ENCODE data around the gene CCDC120.

CCDC120 gene

DNA sequence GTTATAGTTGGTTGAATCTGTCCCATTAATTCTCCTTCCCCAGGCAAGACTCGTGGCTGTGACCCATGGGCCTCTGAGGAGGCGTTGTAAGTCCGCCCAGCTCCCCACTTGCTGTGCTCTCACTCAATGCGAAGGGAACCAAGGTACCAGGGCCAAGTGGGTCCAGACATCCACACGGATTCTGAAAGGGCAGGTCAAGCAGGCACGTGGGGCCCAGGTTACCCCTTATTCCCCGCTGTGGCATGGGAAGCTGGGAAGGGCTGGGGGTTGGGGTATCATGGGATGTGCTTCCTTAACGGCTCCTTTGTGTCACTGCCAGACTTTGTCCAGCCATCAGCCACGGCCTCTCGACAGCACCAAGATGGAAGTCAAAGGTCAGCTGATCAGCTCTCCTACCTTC, 3.1 kb downstream of the CCDC120 start:
- DNase-seq: no peak

DNA sequence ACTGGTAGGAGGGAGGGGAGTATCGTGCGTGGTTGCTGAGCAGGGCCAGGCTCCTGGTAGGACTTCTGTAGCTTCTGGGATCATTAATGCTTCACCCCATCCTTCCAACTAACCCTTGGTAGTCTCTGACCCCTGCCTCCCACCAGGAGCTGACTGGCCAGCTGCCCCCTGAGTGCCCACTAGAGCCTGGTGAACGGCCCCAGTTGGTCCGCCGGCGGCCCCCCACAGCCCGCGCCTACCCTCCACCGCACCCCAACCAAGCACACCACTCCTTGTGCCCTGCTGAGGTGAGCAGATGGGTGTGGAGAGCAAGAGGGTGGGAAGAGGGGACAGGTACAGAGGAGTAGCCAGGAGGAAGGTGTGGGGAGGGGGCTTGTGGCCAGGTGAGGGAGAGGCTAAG, 4.9 kb downstream of the CCDC120 start:
- DNase-seq: no peak

DNA sequence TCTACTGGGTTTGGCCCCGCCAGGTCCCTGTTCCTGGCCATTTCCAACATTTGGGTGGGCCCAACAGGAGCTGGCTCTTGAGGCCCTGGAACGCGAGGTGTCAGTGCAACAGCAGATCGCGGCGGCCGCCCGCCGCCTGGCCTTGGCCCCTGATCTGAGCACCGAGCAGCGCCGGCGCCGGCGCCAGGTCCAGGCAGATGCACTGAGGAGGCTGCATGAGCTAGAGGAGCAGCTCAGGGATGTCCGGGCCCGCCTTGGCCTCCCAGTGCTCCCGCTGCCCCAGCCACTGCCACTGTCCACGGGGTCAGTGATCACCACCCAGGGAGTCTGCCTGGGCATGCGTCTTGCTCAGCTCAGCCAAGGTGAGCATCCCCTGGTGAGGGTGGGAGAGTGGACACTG, 5.5 kb downstream of the CCDC120 start:
- DNase-seq: no peak

DNA sequence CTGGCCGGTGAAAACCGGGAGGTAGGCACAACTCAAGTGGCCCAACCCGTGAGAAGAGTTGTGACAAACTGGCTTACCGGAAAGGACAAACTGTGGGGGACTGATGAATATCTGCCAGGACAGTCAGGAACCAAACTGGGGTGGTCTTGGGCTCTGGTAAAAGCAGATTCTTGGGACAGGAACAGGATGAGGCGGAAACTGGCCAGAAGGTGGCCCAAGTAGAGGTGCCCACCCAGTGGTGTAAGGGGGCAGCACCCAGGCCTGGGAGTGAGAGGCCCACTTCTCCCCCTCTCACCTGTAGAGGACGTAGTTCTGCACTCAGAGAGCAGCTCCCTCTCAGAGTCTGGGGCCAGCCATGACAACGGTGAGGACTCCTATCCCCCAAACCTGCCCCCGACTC, 5.9 kb downstream of the CCDC120 start:
- no peak for DNase-seq

DNA sequence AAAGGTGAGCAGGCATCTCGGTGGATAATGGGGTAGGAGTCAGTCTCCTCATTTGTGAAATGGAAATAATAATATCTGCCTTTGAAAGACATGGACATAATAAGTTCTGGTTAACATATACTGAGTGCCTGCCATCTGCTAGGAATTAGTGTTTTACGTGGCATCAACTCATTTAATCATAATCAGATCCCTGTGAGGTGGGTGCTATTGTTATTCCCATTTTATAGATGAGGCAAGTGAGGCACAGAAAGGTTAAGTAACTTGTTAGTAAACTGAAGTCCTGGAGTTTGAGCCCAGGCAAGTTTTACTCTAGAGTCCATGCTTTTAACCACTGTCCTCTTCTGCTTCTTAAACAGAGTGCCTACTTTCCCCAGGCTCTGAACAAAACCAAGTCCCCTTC, 7.5 kb downstream of the CCDC120 start:
- DNase-seq: no peak

DNA sequence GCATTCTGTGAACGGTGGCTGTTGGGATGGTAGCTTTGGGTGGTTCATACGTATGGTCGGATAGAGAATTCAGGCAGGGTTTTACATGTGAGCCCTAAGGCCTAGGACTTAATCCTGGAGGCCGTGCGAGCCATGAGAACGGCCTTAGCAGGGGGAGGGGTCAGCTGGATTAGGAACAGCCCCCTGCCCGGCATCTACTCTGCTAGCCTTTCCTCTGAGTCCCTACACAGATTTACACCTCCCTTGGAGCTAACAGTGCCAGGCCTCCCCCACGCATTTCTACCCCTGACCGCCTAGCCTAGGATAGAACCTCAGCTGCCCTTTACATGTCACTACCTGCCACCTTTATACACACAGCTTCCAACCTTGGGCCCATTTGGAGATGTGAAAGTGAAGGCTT, 7.9 kb downstream of the CCDC120 start:
- DNase-seq: no peak

DNA sequence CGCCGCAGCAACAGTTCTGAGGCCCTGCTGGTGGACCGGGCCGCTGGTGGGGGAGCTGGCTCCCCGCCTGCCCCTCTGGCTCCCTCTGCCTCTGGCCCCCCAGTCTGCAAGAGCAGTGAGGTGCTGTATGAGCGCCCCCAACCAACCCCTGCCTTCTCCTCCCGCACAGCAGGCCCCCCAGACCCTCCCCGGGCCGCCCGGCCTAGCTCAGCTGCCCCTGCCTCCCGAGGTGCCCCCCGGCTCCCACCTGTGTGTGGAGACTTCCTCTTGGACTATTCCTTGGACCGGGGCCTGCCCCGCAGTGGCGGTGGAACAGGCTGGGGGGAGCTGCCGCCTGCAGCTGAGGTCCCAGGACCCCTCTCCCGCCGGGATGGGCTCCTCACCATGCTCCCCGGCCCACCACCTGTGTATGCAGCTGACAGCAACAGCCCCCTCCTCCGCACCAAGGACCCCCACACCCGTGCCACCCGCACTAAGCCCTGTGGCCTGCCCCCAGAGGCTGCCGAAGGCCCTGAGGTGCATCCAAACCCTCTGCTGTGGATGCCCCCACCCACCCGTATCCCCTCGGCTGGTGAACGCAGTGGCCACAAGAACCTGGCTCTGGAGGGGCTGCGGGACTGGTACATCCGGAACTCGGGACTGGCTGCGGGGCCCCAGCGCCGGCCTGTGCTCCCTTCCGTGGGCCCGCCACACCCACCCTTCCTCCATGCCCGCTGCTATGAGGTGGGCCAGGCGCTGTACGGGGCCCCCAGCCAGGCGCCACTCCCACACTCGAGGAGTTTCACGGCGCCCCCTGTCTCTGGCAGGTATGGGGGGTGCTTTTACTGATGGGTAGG, 8.7 kb downstream of the CCDC120 start:
- no peak for DNase-seq

DNA sequence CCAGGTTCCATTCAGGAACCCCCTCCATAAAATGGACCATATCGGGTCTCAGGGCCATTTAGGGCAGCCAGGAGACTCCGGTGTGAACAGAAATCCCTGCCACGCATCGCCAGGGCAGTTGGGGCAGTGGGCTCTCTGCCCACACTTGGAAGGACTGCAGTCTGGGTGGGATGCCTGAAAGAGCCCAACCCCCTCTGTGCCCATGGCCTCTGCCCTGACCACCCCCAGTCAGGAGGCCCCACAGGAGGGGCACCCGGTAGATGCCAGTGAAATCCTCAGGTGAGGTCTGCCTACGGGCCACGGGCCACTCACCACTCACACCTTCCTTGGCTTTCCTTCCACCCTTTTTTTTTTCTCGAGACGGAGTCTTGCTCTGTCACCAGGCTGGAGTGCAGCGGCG, 10.2 kb downstream of the CCDC120 start:
- DNase-seq: no peak

DNA sequence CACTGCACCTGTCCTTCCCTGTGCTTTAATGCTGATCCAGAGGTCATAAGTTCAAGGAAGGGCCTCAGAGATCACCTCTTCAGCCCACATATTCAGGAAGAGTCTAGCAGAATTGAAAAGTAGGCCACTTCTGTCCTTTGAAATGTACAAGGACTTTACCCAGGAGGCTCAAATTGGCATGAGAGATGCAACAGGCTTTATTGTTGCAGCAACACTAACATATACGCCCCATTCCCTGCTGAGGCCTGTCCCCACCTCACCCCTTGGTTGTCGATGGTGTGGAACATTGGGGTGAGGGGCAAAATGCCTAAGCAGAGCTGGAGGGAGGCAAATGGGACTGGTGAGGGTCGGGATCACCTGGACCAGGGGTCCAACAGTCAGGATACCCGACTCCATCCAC, 12.2 kb downstream of the CCDC120 start:
- DNase-seq: no peak

DNA sequence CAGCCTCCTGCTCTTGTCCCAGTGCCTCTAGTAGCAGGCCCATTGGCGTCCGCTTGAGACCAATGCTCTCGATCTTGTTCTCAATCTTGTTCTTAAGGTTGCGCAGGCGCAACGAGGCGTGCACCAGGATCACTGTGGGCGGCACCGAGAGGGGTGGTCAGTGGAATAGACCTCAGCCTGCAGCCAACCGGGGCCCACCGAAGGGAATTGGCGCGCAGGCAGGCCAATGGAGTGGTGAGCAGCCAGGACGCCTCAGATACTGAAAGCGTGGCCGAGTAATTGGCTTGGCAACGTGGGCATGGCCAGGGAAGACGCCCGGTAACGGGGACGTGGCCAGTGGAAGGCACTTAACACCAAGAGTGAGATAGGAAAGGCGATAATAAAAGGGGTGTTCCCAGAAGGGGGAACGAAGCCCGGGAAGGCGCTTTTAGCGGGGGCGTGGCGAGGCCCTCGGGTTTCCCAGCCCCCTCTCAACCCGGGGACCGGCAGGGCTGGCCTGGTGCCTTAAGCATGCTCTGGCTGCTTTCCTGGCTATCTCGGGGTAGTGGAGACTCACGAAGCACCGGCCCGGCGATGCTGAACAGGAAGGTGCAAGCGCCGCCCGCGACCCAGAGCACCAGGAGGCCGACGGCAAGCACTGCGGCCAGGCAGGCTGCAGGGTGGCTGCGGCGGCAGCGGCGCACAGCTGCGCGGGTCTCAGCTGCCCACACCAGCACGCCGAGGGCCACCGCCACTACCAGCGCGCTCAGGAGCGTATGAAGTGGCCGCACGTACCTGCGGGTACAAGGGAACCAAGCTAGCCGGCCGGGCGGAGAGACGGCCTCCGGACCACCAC, 13.3 kb downstream of the CCDC120 start:
- no peak for DNase-seq

DNA sequence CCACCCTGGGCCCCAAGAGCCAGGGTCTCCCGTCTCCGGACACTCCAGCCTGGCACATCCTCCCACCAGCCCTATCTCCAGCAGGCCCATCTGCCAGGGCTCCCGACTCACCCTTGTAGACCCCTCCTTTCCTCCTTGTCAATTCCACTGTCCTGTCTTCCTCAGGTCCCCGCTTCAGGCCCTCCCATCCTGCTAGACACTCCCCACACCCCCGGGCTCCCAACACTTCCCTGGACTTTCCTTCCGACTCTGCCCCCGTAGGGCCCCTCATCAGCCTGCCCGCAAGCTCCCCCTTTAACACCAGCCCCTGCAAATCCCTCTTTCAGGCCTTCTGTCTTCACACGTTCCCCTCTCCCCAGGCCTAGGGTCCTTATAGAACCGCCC, 13.9 kb downstream of the CCDC120 start:
- no peak for DNase-seq

DNA sequence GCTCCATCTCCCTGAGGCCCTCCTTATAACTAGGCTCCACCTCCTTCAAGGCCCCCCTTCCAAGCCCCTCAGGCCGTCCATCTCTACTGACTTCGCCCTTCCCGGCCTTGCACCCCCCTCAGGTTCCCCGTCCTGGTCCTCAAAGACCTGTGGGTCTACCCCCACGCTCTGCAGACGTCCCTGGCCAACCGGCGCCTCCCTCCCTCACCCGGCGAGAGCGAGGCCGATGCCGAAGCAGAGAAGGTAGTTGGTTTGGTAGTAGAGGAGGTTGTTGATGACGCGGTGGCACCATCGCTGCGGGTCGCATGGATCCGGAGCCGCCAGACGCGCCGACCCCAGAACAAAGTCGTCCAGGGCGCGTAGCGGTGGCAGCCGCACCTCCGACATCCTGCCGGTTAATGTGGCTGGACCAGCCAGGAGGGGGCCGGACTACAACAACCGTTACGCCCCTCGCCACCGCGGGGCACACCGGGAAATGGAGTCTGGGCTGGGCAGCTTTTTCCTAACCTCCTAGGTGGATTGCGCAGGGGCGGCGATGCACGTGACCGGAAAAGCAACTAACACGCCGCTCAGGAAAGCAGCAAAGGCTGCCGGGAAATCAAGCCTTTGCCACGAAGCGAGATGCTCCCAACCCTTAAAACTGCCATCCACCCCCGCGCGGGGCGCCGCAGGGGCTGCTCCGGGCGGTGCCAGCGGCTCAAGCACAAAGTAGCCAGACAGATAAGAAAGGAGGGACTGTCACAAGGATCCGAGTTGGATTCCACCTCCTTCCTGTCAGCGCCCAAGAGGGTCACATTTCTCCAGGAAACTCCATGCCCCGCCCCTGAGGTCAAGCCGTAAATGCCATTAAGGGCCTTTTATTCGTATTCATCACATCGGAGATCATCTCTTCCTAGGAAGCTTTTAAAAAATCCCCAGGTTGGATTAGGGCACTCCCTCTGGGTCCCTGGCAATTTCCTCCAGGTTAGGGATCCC, 15.1 kb downstream of the CCDC120 start, which contains the start of gene PRAF2:
PRAF2 (minus strand) TSS at position 402 of the 975 bp plus-strand sequence; CDS start at position 387, 15 bp downstream.
- peak; percentile 92 for DNase-seq

DNA sequence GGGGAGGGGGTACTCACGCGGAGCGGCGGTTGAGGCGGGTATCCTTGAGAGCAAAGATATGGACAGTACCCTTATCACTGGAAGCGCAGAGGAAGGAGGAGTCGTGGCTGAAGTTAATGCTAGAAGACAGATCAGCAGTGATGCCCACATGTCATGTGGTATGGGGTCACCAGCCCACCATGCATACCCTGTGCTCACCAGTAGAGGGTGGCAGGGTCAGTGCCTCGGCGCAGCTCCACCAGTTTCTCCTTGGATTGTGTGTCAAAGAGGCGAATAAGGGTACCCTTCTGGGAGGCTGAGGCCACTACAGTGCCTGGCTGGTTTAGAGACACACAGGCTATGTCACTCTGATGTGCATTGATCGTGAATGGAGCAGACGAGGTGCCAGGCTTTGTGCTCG, 16.5 kb downstream of the CCDC120 start:
- DNase-seq: no peak

DNA sequence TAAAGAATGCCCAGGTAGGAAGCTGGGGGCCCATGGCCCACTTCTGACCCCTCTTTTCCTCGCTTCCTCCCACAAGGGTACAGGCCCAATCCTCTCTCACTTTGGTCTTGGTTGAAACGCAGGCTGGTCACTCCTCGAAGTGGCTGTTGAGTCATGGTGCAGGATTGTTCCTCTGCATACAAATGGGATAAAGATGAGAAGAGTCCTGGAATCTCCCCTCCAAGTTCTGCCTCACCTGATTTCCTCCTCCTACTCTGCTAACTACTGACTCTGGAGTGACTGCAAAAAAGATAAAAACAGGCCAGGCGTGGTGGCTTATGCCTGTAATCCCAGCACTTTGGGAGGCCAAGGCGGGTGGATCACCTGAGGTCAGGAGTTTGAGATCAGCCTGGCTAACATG, 19.1 kb downstream of the CCDC120 start:
- DNase-seq: no peak

DNA sequence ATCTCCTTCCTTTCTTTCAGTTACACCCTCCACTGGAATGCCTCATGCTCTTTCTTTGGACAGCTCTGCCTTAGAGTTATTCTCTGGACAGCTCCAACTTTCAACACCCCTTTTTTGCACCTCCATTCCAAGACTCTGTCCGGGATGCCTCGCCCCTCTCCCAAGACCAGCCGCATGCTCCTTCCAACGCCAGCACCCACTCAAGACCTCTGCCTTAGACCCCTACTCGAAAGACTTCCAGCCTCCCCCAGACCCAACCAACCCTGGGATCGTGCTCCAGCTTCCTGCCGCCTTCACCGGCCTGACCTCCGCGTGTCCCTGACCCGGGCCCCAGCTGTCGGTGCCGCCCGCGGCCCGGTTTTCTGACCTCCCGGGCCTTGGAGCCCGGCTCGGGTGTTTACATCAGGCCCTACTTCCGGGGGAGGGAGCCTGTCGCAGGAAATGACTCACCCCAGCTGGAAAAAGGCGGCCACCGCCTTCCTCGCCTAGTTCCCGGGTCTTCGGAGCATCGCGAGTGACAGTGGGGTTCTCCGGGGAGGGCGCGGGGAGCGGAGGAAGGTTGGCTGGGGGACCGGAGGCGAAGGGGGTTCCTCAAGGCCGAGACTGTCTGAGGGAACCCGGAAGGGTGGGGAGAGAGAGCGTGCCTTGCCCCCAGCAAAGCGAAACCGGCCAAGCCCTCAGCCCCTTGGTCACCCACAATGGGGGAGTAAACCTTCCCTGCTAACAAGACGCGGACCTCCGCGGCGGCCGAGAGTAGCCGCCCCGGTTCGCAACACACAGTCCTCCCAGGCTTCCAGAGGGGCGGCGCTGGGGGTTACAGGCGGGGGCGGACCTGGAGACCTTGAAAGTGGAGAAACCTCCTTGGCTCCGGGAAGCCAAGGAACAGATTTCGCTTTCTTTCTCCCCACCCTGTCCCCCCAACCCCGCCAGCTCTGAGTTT, 21.0 kb downstream of the CCDC120 start, which contains the start of gene WDR45:
WDR45 (minus strand) TSS at position 399 of the 940 bp plus-strand sequence. CDS start 1,792 bp downstream, outside the sequence.
- DNase-seq: peak; percentile 81

DNA sequence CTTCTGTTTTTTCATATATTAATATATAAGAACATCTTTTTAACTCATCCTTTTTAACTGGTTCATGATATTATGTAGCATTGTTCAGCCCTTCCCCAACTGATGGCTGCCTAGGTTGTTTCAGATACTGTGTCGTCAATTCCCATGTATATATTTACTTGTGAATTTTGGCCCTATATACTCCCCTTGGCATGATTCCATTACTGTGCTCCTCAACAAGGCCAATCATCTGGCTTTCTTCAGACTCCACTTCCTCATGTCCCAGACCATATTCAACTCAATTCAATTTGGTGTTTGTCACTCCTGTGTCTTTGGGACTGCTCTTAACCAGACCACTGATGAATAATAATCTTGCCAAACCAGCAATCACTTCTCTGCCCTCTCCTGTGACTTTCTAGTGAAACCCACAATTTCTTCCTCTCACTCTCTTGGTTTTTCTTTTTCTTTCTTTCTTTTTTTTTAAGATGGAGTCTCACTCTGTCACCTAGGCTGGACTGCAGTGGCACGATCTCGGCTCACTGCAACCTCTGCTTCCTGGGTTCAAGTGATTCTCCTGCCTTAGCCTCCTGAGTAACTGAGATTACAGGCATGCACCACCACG, 23.6 kb downstream of the CCDC120 start:
- no peak for DNase-seq

DNA sequence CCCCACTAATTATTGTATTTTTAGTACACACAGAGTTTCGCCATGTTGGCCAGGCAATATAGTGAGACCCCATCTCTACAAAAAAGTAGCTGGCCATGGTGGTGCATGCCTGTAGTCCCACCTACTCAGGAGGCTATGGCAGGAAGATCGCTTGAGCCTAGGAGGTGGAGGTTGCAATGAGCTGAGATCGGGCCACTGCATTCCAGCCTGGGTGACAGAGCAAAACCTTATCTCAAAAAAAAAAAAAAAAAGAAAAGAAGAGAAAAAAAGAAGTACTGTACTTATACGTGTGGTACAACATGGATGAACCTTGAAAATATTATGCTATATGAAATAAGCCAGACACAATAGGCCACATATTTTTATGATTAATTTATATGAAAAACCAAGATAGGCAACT, 30.8 kb downstream of the CCDC120 start:
- DNase-seq: no peak

DNA sequence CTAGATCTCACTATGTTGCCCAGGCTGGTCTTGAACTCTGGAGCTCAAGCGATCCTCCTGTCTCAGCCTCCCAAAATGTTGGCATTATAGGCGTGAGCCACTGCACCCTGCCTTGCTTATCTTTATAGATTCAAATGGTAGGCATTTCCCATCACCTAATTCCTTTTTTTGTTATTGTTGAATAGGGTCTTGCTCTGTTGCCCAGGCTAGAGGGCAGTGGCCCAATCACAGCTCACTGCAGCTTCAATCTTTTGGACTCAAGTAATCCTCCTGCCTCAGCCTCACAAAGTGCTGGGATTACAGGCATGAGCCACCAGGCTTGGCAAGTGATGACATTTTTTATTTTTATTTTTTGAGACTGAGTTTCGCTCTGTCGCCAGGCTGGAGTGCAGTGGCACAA, 37.6 kb downstream of the CCDC120 start:
- DNase-seq: no peak

DNA sequence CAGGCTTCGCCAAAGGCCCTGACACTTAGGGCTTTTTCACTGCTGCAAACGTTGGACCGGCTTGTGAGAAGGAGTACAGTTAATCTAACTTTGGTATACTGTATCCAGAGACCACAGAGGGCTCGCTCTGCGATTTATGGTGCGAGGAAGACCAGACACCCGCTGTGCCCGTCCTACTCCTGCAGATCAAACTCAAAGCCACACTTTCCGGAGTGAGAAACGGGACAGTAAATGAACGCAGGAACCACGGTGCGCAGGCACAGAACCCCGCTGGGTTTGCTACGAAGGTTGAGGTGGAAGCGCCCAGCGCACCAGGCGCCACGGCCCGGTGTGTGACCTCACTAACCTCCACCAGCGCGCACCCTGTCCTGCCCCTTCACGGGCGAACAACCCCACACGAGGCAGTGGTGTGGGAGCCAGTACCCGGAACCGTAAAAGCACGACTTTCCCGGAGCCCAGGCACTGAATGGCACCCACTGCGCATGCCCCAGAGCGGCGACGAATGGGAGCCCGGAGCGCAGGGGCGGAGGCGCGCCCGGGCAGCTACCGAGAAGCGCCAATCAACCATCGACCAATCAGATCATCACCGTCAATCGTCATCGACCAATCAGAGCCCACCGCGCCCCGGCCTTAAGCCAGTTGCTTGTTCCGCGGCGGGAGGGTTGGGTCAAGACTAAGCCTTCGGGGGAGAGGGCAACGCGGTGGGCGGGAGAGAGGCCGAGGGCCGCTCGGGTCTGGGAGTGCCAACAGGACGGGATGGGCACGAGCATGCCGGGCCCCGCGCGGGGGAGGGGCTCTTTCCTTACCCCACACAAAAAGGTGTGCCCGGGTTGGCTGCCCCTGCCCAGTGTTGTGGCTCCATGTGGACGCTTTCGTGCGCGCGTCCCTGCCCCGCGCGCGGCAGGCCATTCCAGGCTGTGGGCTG, 42.2 kb downstream of the CCDC120 start:
- peak; percentile 93 for DNase-seq

DNA sequence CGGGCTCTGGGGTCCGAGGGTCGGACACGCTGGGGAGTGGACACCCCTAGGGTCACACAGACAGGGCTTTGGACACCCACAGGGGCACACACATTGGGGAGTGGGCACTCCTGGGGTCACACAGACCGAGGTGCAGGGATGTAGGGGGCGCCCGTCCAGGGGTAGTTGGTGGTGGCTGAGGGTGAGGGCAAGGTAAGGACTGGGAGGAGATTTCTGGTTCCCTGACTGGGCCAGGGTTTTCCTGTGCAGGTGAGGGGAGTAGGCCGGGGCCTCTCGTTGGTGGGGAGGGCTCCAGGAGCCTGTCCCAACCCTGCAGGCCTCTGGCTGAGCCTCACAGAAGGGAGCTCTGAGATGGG, 42.8 kb downstream of the CCDC120 start:
- DNase-seq: no peak
